ENCODE results near the gene SCGB1A1.
A peak's percentile ranks its signal among the peaks of the same experiment; 100 is the strongest.

The SCGB1A1 gene

GRCh38 chr11:62443390-62444235 is 24.8 kb downstream of the SCGB1A1 start:
- Histone ChIP-seq H3K9me3 (ENCODE audit: insufficient read depth, low read length) (no peaks in the 10 kb centered on the region), H2AFZ (ENCODE audit: low read depth, low read length, severe bottlenecking) (no peak overlapping the region), H3K36me3 (ENCODE audit: low read length) (no peaks in the 10 kb centered on the region), H3F3A (ENCODE audit: insufficient read depth) (no peaks in the 10 kb centered on the region), H3K27me3 (ENCODE audit: low read length) (no peaks in the 10 kb centered on the region), H3K4me2 (ENCODE audit: low read depth, low read length, poor library complexity, severe bottlenecking) (no peak overlapping the region), H3K79me2 (ENCODE audit: insufficient read depth, low read length) (no peaks in the 10 kb centered on the region), H3K4me3 (ENCODE audit: insufficient read depth, low read length, poor library complexity, severe bottlenecking) (no peak overlapping the region), H3K9ac (ENCODE audit: low read length) (no peak overlapping the region), H3K27ac (ENCODE audit: low read depth, low read length) (no peak overlapping the region), H4K20me1 (ENCODE audit: low read depth, low read length) (no peaks in the 10 kb centered on the region), H3K9me2 (replicated peaks; ENCODE audit: insufficient read depth, low read length) (no peaks in the 10 kb centered on the region)
- no peak for TF ChIP-seq EZH2phosphoT487 (conservative IDR thresholded peaks at IDR 0.05; ENCODE audit: low read length)
- TF ChIP-seq CTCF (IDR thresholded peaks at IDR 0.05; ENCODE audit: insufficient read depth, low read length, poor library complexity, severe bottlenecking): no peak

GRCh38 chr11:62444236-62444833 is 25.5 kb downstream of the SCGB1A1 start:
- Histone ChIP-seq H3K27me3 (ENCODE audit: low read length) (no peaks in the 10 kb centered on the region), H3K36me3 (ENCODE audit: low read length) (no peaks in the 10 kb centered on the region), H3K79me2 (ENCODE audit: insufficient read depth, low read length) (no peaks in the 10 kb centered on the region), H4K20me1 (ENCODE audit: low read depth, low read length) (no peaks in the 10 kb centered on the region), H3F3A (ENCODE audit: insufficient read depth) (no peaks in the 10 kb centered on the region), H3K4me3 (ENCODE audit: insufficient read depth, low read length, poor library complexity, severe bottlenecking) (no peak overlapping the region), H3K9me2 (replicated peaks; ENCODE audit: insufficient read depth, low read length) (no peaks in the 10 kb centered on the region), H3K9ac (ENCODE audit: low read length) (no peak overlapping the region), H3K9me3 (ENCODE audit: insufficient read depth, low read length) (no peaks in the 10 kb centered on the region), H2AFZ (ENCODE audit: low read depth, low read length, severe bottlenecking) (no peak overlapping the region), H3K4me2 (ENCODE audit: low read depth, low read length, poor library complexity, severe bottlenecking) (peak overlapping the region; percentile 6), H3K27ac (ENCODE audit: low read depth, low read length) (no peak overlapping the region)
- TF ChIP-seq CTCF (IDR thresholded peaks at IDR 0.05; ENCODE audit: insufficient read depth, low read length, poor library complexity, severe bottlenecking): no peak
- TF ChIP-seq EZH2phosphoT487 (conservative IDR thresholded peaks at IDR 0.05; ENCODE audit: low read length): no peak

- H3K4me2 ChIP-seq (ENCODE audit: low read depth, low read length, poor library complexity, severe bottlenecking): peak overlapping the region; percentile 6
- no peaks in the 10 kb centered on the region for H3K79me2 ChIP-seq (ENCODE audit: insufficient read depth, low read length)
- no peak overlapping the region for H3K27ac ChIP-seq (ENCODE audit: low read depth, low read length)
- TF ChIP-seq EZH2phosphoT487 (conservative IDR thresholded peaks at IDR 0.05; ENCODE audit: low read length): no peak
- no peak for TF ChIP-seq CTCF (IDR thresholded peaks at IDR 0.05; ENCODE audit: insufficient read depth, low read length, poor library complexity, severe bottlenecking)
- no peaks in the 10 kb centered on the region for H4K20me1 ChIP-seq (ENCODE audit: low read depth, low read length)
- H3K36me3 ChIP-seq (ENCODE audit: low read length): no peaks in the 10 kb centered on the region
- H3K9ac ChIP-seq (ENCODE audit: low read length): no peak overlapping the region
- H2AFZ ChIP-seq (ENCODE audit: low read depth, low read length, severe bottlenecking): no peak overlapping the region
- H3K4me3 ChIP-seq (ENCODE audit: insufficient read depth, low read length, poor library complexity, severe bottlenecking): no peak overlapping the region
- no peaks in the 10 kb centered on the region for H3K9me3 ChIP-seq (ENCODE audit: insufficient read depth, low read length)
- H3K9me2 ChIP-seq (replicated peaks; ENCODE audit: insufficient read depth, low read length): no peaks in the 10 kb centered on the region
- no peaks in the 10 kb centered on the region for H3K27me3 ChIP-seq (ENCODE audit: low read length)
- H3F3A ChIP-seq (ENCODE audit: insufficient read depth): no peaks in the 10 kb centered on the region
Observed at GRCh38 chr11:62444835-62445234, 26.0 kb downstream of the SCGB1A1 start.
